GM18508 (cell line): Measurements from ENCODE around the gene MRPL3.
"Not testable (repeated sequence)": the region's sequence is repeated elsewhere in the genome, so short reads cannot be mapped to it uniquely, and the experiment has no call there.

Source experiments
- ATAC-seq: cut with Tn5 transposase; IDR thresholded peaks from one replicate; pipeline ENCODE4 v1.9.1; 2021; ENCODE audit warnings: moderate number of reproducible peaks; ENCODE audit not compliant: insufficient read depth, unreplicated experiment

Gene MRPL3

DNA sequence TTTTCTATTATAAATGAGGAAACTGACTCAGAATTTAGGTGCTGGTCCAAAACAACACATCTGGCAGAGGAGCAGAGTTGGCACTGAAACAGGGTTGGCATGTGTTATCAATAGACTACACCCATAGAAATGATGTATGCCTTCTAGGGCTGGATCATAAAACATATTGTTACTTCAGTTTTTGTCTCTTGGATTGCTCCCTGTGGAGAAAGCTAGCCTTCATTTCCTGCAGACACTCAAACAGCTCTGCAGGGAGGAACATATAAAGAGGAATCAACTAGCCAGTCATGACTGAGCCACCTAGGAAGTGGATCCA is 507 bp upstream of the MRPL3 start:
- no peak for ATAC-seq

DNA sequence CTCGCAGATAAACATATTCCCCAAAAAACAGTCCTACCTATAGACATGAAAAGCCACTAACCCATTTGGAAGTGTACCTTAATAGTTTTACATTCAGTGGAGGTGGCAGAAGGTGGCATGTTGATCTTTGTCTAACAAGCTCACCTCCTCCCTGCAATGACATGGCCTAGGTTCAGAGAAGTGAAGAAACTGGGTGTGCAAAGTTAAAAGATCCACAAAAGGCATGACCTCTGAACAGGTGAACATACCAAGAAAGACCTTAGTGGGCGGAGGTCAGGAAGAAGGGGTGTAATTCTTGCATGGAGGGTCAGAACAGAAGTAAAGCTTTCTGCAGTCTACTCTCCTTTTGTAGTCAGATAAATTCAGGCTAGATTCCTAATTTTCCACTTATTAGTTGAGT is 822 bp downstream of the MRPL3 start:
- no peak for ATAC-seq

DNA sequence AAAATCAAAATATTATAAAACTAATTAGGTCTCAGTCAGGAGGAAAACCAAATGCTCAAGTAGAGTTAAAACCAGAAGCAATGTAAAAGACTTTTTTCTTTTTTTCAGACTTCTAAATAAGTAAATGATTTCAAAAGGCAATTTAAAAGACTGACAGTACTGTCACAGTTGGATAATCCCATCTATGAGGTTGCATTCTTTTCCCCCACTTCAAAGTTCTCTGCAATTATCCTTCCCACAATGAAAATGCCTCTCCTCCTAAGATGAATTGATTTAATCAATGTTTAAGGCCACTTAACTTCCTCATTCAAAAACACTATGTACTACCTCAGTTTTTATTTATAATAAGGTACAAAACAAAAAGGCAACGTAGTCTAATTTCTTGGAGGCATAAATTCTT is 8.1 kb downstream of the MRPL3 start:
- no peak for ATAC-seq

DNA sequence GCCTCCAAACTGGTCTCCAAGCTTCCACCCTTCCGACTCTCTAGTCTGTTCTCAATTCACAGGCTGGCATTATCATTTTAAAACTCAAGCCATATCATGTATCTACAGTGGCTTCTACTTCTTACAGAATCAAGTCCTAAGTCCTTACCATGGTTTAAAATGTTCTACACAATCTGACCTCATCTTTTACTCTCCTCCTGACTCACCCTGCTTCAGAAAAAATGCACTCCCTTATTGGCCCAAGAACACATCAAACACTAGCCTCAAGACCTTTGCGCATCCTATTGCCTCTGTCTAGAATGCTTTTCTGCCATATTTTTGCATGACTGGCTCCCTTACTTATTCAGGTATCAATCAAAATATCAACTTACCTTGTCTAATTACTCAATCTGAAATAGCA is 11.0 kb downstream of the MRPL3 start:
- no peak for ATAC-seq

DNA sequence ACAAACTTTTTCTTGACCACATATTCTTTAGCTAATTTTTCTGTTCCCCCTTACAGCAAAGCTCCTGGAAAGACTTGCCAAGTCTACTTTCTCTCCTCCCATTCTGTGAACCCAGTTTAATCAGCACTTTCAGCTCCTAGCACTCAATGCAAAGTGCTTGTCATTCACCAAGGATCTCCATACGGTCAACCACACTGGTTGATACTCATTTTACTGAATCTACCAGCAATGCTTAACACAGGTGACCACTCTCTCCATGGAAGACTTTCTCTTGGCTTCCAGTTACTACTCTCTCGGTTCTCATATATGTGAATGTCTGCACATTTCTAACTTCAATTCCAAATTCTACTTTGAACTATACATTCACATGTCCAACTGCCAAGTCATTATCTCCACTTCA is 11.7 kb downstream of the MRPL3 start:
- ATAC-seq: no peak

DNA sequence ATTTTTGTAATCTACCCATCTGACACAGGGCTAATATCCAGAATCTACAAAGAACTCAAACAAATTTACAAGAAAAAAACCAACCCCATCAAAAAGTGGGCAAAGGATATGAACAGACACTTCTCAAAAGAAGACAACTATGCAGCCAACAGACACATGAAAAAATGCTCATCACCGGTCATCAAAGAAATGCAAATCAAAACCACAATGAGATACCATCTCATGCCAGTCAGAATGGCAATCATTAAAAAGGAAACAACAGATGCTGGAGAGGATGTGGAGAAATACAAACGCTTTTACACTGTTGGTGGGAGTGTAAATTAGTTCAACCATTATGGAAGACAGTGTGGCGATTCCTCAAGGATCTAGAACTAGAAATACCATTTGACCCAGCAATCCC is 16.2 kb downstream of the MRPL3 start:
- not testable (repeated sequence) for ATAC-seq

DNA sequence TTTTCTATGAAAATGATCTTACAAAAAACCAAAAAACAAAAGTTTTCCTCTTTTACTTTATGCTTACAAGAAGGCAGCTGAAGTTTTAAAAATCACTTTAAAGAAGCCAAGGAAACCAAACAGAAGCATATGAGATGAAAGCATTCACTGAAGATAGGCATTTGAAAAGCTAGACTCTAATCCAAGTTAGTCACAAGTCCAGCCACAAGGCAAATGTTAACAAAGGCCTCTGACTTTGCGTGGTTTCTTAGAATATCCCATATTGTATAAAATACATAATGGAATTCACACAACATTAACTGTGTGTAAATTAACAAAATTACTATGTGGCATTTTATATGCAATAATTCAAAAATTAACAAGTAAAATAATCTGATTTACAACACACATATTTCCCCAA is 17.7 kb downstream of the MRPL3 start:
- no peak for ATAC-seq

DNA sequence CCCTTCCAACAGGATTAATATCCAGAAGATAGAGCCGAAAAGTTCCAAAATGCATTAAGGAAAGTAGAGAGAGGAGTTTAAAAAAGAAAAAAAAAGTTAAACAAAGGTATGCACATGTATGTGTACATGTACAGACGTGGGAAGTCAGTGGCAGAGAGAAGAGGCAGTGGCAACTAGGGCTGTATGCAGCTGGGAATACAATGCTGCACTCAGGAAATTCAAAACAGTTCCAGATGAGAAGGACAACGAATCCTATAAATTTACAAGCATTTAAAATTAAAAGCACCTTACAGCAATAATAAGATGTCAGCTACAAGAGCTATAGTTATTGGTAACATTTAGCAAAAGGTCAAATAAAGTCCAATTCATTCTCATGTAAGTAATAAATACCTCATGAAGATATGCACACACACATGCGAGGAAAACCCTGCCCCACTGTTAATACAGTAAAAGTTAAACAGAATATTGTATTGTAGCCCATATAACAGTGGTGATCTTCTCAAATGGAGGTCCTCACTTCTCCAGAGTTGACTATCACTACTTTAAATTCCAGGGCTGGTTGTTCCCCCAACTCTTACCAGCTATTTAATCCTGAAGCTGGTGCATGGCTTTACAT is 18.2 kb downstream of the MRPL3 start:
- ATAC-seq: no peak

DNA sequence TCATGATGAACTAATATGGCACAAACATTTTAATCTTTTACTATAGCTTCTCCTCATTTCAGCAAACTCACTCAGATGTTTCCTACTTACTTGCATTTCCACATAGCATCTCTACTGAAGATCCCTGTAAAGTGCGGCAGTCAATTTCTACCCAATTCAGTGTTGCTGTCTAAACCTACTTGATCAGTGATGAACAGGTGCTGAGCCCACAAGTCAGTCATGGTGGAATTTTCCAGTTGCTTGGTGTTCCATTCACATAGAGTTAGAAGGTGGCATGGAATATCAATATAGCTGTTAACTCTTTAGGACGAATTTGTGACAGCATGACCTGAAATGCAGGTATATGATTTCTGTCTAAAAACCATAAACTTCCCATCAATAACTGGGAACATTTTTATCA is 22.7 kb downstream of the MRPL3 start:
- ATAC-seq: no peak

DNA sequence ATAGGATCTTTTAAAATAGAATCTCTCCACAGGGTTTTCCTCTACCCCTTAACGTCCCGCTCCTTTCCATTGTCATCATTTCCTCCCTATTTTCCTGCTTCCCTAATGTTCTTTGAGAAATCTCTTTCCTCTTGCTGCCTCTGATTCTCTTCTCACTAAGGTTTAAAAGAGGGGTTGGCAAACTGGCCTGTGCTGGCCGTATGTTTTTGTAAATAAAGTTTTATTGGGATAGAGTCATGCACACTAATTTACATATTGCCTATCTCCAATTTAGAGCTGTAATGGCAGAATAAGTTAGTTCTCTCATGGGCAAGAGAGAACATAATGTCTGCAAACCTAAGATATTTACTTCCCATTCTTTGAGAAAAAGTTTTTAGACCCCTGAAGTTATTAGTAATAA is 25.0 kb downstream of the MRPL3 start:
- no peak for ATAC-seq

DNA sequence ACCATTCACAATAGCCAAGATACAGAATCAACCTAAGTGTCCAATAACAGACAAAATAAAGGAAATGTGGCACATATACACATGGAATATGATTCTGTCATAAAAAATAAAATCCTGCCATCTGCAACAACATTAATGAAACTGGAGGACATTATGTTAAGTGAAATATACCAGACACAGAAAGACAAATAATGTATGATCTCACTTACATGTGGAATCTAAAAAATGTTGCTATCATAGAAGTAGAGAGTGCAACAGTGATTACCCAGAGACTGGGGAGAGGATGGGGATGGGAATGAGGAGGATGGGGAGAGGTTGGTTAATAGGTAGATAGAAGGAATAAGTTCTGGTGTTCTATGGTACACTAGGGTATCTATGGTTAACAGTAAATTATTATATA is 28.7 kb downstream of the MRPL3 start:
- ATAC-seq: no peak

DNA sequence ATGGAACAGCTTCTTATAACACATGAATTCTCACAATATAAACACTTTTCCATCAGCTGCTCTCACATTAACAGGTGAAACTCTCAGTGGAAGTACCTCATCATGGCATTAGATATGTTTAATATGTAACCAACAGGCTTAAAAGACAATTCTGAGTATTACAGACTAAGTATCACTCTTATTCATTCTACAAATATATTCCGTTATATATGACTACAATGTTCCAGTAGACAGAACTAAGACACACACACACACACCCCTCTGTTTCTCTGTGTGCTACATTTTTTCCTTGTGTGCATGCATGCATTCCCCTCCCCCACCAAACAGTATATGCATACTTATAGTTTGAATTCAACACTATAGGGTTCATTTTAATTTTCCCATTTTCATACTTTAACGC is 32.4 kb downstream of the MRPL3 start:
- no peak for ATAC-seq

DNA sequence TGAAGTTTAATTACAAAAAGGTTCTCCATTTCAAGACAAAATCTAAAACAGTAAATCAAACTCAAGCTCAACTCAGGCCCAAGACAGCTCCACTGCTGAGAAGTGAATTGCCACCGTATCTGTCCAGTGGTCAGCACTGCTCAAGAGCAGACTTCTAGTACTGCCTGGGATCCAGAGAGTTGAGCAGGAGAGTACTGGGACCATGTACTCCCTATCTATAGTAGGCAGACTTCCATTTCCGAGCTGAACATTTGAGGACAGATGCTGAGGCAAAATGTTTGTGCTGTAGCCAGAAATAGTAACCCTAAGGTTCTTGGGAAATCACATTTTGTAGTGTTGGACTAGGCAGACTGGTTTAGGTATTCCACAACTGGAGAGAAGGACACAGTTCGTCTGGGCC is 44.1 kb downstream of the MRPL3 start:
- no peak for ATAC-seq

DNA sequence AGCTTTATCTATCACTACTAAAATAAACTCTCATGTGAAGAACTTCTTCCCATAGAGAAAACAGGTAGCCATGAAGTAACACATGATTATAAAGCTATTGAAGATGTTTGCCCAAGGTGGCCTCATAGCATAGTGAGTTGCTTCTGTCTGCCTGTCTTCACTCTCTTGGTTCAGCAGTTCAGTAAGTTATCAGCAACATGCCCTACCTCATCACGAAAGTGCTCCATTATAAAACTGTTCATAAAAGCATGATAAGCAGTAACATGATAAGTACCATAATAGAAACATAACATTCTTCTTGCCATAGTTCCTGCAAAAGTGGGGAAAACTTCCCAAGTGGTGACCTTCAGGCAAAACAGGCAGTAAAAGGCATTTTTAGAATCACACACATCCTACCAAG is 45.6 kb downstream of the MRPL3 start:
- no peak for ATAC-seq

DNA sequence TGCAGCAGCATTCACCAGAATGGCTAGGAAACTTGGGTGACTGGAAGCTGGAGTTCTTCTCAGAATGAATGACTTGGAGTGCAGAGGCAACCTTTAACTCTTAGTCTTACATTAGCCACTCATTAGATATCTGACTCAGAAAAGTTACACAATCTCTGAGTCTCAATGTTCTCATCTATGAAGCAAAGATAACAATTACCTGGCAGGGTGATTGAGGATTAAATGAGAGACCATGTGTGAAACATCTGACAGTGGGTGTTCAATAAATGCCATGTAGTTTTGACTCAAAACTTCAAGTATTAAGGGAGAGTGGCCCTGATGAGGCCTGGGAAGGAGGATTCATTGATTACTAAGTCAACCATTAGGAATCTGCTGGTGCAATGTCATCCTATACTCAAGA is 48.3 kb downstream of the MRPL3 start:
- ATAC-seq: no peak

DNA sequence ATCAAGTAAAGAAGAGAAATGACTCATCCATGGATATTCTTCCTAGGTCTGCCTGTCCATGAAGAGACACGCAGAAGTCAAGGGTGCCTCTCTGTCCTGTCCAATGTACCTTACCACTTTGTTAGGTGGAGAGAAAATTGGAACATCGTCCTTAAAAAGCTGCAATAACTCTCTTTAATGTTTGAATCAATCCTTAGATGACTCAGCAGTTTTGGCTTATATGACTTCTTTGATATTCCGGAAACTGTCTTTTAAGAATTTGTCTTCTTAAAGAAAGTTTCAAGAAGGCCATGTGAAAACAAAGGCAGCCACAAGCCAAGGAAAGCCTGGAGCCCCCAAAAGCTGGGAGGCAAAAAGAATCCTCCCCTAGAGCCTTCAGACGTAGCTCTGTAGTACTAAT is 49.2 kb downstream of the MRPL3 start:
- no peak for ATAC-seq

DNA sequence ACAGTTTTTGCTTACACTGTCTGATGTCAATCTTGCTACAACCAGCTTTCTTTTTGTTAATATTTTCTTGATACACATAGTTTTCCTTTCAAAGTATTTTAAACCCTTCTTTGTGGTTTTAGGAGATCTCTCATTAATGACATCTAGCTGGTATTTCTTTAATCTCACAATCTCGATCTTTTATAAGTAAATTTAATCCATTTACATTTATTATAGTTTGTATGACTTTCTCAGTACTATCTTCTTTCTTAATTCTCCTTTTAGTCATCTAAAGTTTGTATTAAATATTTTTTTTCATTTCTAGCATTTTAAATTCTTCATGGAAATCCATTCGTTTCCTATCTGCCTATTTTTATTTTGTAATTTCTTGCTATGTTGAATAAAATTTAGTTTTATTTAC is 55.4 kb downstream of the MRPL3 start:
- ATAC-seq: no peak

DNA sequence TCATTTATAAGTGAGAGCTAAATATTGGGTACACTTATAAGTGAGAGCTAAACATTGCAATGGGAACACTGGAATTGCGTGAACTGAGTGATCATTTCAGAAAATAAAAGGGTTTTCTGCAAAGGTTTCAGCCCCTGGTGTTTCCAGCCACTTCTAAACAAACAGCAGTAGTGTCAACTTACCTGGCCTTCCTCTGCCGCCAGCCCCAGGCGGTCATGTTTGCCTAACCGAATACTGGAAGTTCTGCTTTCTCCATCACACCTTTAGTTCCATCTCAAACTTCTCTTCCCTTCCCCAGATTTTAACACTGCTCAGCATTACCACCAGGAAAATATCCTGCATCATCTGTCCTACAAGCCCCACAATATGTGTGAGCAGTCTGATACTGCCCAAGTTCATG is 58.6 kb downstream of the MRPL3 start:
- no peak for ATAC-seq

DNA sequence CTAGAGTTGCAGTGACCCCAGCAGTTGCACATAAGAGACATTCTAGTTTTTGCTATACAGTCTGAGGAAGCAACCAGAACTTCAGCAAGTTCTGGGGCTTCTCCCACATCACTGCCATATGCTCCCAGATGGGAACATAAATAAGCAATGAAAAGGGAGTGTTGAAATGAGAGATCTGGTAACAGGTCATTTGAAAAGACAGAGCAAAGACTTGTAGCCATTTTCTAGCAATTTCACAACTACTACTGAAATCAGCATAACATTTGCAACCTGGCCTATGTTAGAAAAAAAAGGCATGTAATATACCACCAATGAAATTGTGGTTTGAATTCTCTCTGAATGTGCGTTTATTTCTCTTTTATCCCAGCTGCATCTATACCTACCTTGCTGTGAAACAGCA is 63.7 kb downstream of the MRPL3 start:
- ATAC-seq: no peak

DNA sequence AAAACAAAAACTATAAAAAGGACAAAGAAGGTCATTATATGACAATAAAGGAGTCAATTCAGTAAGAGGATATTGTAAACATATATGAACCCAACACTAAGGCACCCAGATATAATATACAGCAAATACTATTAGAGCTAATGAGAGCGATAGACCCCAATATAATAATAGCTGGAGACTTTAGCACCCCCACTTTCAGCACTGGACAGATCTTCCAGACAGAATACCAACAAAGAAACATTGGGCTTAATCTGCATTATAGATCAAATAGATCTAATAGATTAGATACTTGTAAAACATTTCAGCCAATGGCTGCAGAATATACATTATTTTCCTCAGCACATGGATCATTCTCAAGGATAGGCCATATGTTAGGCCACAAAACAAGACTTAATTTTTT is 67.8 kb downstream of the MRPL3 start:
- ATAC-seq: no peak

DNA sequence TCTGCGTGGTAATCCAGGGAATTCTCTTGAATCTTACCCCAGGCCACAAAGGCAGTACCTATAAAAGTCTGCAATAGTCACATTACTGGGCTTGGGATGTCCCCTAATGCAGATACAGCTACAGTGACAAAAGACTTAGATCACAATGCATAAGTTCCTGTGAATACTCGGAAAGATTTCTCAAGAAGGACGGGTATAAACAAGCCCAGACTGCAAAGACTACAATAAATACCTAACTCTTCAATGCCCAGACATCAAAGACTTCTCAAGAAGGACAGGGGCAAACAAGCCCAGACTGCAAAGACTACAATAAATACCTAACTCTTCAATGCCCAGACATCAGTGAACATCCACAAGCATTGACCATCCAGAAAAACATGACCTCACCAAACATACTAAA is 70.3 kb downstream of the MRPL3 start:
- ATAC-seq: no peak

DNA sequence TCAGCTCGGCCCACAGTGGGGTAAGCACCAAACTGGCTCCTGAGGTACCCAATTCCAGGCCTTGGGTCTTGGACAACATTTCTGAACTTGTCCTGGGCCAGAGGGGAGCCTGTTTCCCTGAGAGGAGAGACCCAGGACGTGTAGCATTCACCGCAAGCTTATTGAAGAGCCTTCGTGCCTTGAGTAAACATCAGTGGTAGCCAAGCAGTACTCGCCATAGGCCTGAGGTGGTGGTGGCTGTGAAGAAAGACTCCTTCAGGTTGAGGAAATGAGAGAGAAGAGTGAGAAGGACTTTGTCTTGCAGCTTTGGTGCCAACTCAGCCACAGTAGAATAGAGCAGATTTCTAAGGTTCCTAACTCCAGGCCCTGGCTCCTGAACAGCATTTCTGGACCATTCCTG is 71.0 kb downstream of the MRPL3 start:
- no peak for ATAC-seq

DNA sequence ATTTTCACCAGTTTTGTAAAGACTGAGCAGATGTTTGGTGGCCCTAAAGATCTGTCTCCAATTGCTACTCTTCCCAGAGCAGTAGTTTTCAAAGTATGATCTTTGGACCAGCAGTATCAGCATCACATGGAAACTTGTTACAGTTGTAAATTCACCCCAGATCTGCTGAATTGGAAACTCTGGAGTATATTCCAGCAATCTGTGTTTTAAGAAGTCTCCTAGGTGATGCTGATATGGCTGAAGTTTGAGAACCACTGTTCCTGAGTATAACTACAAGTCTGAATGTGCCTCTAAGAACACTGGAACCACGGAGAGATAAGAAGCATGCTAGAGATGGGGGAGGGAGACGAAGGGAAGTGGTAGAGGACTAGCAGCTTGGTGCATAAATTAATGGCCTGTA is 75.5 kb downstream of the MRPL3 start:
- no peak for ATAC-seq
